RKO (cell line): ENCODE results near the gene VAMP5.

Experiments used
- DNase-seq: peaks from one replicate; pipeline ENCODE4 v3.0.0-alpha.2; 2016; ENCODE audit warnings: low spot score

Gene VAMP5

DNA sequence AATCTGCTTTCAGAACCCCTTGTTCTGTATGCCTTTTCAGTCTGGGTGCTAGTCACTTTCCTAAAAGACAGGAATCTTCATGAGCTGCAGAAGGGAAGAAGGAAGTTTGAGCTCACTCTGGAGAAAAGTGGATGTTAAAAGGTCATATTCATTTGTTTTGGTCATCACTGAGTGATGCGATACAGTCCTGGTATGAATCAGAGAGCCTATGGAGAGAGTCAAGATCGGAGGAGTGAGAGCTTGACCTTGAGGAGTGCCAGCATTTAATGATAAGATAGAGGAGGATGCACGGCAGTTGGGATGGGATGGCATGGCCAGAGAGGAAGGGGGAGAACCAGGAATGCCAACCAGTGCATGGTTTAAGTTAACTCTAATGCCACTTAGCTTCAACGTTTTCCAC lies 51.4 kb downstream of the VAMP5 start:
- DNase-seq: no peak

DNA sequence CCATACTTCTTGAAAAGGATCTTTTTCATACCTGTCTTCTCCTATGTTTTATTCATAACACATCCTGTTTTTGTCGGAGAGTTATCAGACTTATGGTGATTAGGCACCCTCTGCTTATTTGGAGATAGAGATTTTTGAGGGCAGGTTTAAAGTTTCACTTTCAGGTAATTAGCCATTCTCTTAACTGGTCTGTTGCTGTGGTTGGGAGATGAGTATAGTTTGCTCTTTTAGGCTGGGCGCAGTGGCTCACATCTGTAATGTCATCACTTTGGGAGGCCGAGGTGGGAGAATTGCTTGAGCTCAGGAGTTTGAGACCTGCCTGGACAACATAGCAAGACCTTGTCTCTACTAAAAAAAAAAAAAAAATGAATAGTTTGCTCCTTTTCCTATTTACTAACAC lies 58.5 kb downstream of the VAMP5 start:
- DNase-seq: no peak
